ENCODE results near the gene GABRG3. TPM values are rescaled to one million over a fixed set of nuclear protein-coding genes. Genes with fewer than 3 reads are reported as not detected.
"Not testable (repeated sequence)": the region's sequence is repeated elsewhere in the genome, so short reads cannot be mapped to it uniquely, and the experiment has no call there.

GABRG3 gene
- total RNA-seq, 1 experiment from 2014 or later = not detected

GRCh38 chr15:27176785-27177406 is 205.9 kb downstream of the GABRG3 start:
- intact Hi-C loops (cut with micrococcal nuclease; ENCODE audit: unreplicated experiment) = no loop called here
- Mint-ChIP-seq H3K4me1 (ENCODE audit: low read depth, unreplicated experiment) (no peaks in the 10 kb centered on the region), H3K27ac (ENCODE audit: unreplicated experiment) (no peak overlapping the region), H3K9me3 (ENCODE audit: low read depth, unreplicated experiment) (peaks cover 3% of the 10 kb centered on the region), H3K4me3 (ENCODE audit: low read depth, unreplicated experiment) (no peak overlapping the region), H3K36me3 (ENCODE audit: insufficient read depth, unreplicated experiment) (no peaks in the 10 kb centered on the region), H3K27me3 (ENCODE audit: unreplicated experiment) (no peaks in the 10 kb centered on the region)
- CTCF ChIA-PET = no interaction called here
- BruUV-seq (replicated peaks) = no TSS peak
- no peak for DNase-seq
- TF ChIP-seq CTCF (IDR thresholded peaks at IDR 0.05; ENCODE audit: unreplicated experiment) = no peak

GRCh38 chr15:27179789-27180188 is 208.8 kb downstream of the GABRG3 start:
- no TSS peak for BruUV-seq (replicated peaks)
- Mint-ChIP-seq H3K36me3 (ENCODE audit: insufficient read depth, unreplicated experiment) (no peaks in the 10 kb centered on the region), H3K9me3 (ENCODE audit: low read depth, unreplicated experiment) (no peaks in the 10 kb centered on the region), H3K27me3 (ENCODE audit: unreplicated experiment) (no peaks in the 10 kb centered on the region), H3K4me3 (ENCODE audit: low read depth, unreplicated experiment) (no peak overlapping the region), H3K27ac (ENCODE audit: unreplicated experiment) (no peak overlapping the region), H3K4me1 (ENCODE audit: low read depth, unreplicated experiment) (no peaks in the 10 kb centered on the region)
- TF ChIP-seq CTCF (IDR thresholded peaks at IDR 0.05; ENCODE audit: unreplicated experiment) = no peak
- no peak for DNase-seq
- intact Hi-C loops (cut with micrococcal nuclease; ENCODE audit: unreplicated experiment) = no loop called here
- CTCF ChIA-PET = interaction anchor here (0.7 kb wide), 1 partner anchor 15 kb away, joined by 3 read pairs; no protein-coding TSS in a partner anchor

GRCh38 chr15:27182561-27183110 is 211.7 kb downstream of the GABRG3 start:
- CTCF ChIA-PET = no interaction called here
- DNase-seq = no peak
- no peaks in the 10 kb centered on the region for H3K36me3 Mint-ChIP-seq (ENCODE audit: insufficient read depth, unreplicated experiment)
- no peaks in the 10 kb centered on the region for H3K4me1 Mint-ChIP-seq (ENCODE audit: low read depth, unreplicated experiment)
- no peak overlapping the region for H3K4me3 Mint-ChIP-seq (ENCODE audit: low read depth, unreplicated experiment)
- no peaks in the 10 kb centered on the region for H3K9me3 Mint-ChIP-seq (ENCODE audit: low read depth, unreplicated experiment)
- TF ChIP-seq CTCF (IDR thresholded peaks at IDR 0.05; ENCODE audit: unreplicated experiment) = no peak
- BruUV-seq (replicated peaks) = no TSS peak
- intact Hi-C loops (cut with micrococcal nuclease; ENCODE audit: unreplicated experiment) = no loop called here
- H3K27me3 Mint-ChIP-seq (ENCODE audit: unreplicated experiment) = no peaks in the 10 kb centered on the region
- H3K27ac Mint-ChIP-seq (ENCODE audit: unreplicated experiment) = no peak overlapping the region

- H3K4me1 Mint-ChIP-seq (ENCODE audit: low read depth, unreplicated experiment) = no peaks in the 10 kb centered on the region
- H3K36me3 Mint-ChIP-seq (ENCODE audit: insufficient read depth, unreplicated experiment) = no peaks in the 10 kb centered on the region
- intact Hi-C loops (cut with micrococcal nuclease; ENCODE audit: unreplicated experiment) = no loop called here
- CTCF ChIA-PET = no interaction called here
- no peak overlapping the region for H3K4me3 Mint-ChIP-seq (ENCODE audit: low read depth, unreplicated experiment)
- H3K27ac Mint-ChIP-seq (ENCODE audit: unreplicated experiment) = no peak overlapping the region
- no peaks in the 10 kb centered on the region for H3K27me3 Mint-ChIP-seq (ENCODE audit: unreplicated experiment)
- BruUV-seq (replicated peaks) = no TSS peak
- no peaks in the 10 kb centered on the region for H3K9me3 Mint-ChIP-seq (ENCODE audit: low read depth, unreplicated experiment)
- no peak for TF ChIP-seq CTCF (IDR thresholded peaks at IDR 0.05; ENCODE audit: unreplicated experiment)
- no peak for DNase-seq
Measured at GRCh38 chr15:27183201-27183600, 212.2 kb downstream of the GABRG3 start.

- H3K9me3 Mint-ChIP-seq (ENCODE audit: low read depth, unreplicated experiment); H3K27me3 Mint-ChIP-seq (ENCODE audit: unreplicated experiment); H3K4me1 Mint-ChIP-seq (ENCODE audit: low read depth, unreplicated experiment); intact Hi-C loops (cut with micrococcal nuclease; ENCODE audit: unreplicated experiment); CTCF ChIA-PET; H3K36me3 Mint-ChIP-seq (ENCODE audit: insufficient read depth, unreplicated experiment); H3K4me3 Mint-ChIP-seq (ENCODE audit: low read depth, unreplicated experiment); BruUV-seq (replicated peaks); H3K27ac Mint-ChIP-seq (ENCODE audit: unreplicated experiment); DNase-seq: not testable (repeated sequence)
Measured at GRCh38 chr15:27191515-27191914, 220.5 kb downstream of the GABRG3 start.

Measured in Calu3 (cell line).